ELF-1 (cell line): ENCODE measurements around the gene PAK5.

ENCODE experiments used
- DNase-seq: peaks from one replicate; pipeline ENCODE4 v3.0.0-alpha.2; 2016; ENCODE audit warnings: low read depth, low spot score

Gene PAK5

GRCh38 chr20:9498322-9498721 lies 340.6 kb downstream of the PAK5 start:
- DNase-seq = no peak

- DNase-seq = no peak
These were observed 342.7 kb downstream of the PAK5 start for GRCh38 chr20:9496155-9496554.

- no peak for DNase-seq
These were observed 343.2 kb downstream of the PAK5 start for GRCh38 chr20:9495701-9496100.

GRCh38 chr20:9493803-9494202 lies 345.1 kb downstream of the PAK5 start:
- DNase-seq = no peak

- DNase-seq = no peak
These were observed 346.8 kb downstream of the PAK5 start for GRCh38 chr20:9492067-9492466.

GRCh38 chr20:9491324-9491723 lies 347.6 kb downstream of the PAK5 start:
- DNase-seq = no peak

GRCh38 chr20:9490631-9491030 lies 348.2 kb downstream of the PAK5 start:
- DNase-seq = no peak

GRCh38 chr20:9490161-9490560 lies 348.7 kb downstream of the PAK5 start:
- DNase-seq = no peak

- DNase-seq = no peak
These were observed 350.8 kb downstream of the PAK5 start for GRCh38 chr20:9488063-9488462.
